Common myeloid progenitor, CD34-positive (primary cell): ENCODE results near the gene TNFRSF1A. TPM values are rescaled to one million over a fixed set of nuclear protein-coding genes. Genes with fewer than 3 reads are reported as not detected.

Experiments used
- CTCF ChIA-PET: fragments of 350-600 bp; sonication (Branson Sonifier 250); formaldehyde crosslinking; loops from one replicate; lab custom pipeline; 2021; ENCODE audit warnings: antibody characterized with exemption; lab: Charles Lee
- POLR2A ChIA-PET: fragments of 350-600 bp; sonication (Branson Sonifier 250); formaldehyde crosslinking; loops from one replicate; lab custom pipeline; 2021; ENCODE audit warnings: antibody characterized with exemption; lab: Charles Lee
- DNase-seq, 3 donors: peaks; one replicate each; pipeline versions ENCODE4 v3.0.0 to v3.0.0-alpha.2; 2013
- H3K27ac ChIP-seq, 2 experiments: 1 replicate in 1 of 2; 2 replicates in 1 of 2; pipeline ENCODE4 v1.7.0; 2013; ENCODE audit warnings: inconsistent platforms in 2 of 2, low read length in 2 of 2, mild to moderate bottlenecking in 2 of 2, low read depth in 1 of 2, moderate library complexity in 1 of 2; ENCODE audit not compliant: severe bottlenecking in 2 of 2, insufficient read depth in 1 of 2, poor library complexity in 1 of 2
- H3K27me3 ChIP-seq, 5 experiments: replicated peaks in 2 of 5; 1 replicate in 3 of 5; 2 replicates in 2 of 5; pipeline versions ENCODE4 v1.6.1 to v1.7.0; 2013; ENCODE audit warnings: low read length in 4 of 5, mild to moderate bottlenecking in 2 of 5, moderate library complexity in 2 of 5, inconsistent platforms in 1 of 5; ENCODE audit not compliant: insufficient read depth in 5 of 5, control insufficient read depth in 4 of 5
- H3K36me3 ChIP-seq, 4 experiments: 1 replicate in 2 of 4; 2 replicates in 2 of 4; pipeline versions ENCODE4 v1.6.1 to v1.7.0; 2013; ENCODE audit warnings: low read length in 3 of 4, control low read depth in 1 of 4, mild to moderate bottlenecking in 1 of 4; ENCODE audit not compliant: control insufficient read depth in 4 of 4, insufficient read depth in 4 of 4
- H3K4me1 ChIP-seq, 4 experiments: 1 replicate in 3 of 4; 2 replicates in 1 of 4; pipeline versions ENCODE4 v1.6.1 to v1.7.1; 2013; ENCODE audit warnings: low read length in 3 of 4, mild to moderate bottlenecking in 3 of 4, control low read depth in 1 of 4, inconsistent platforms in 1 of 4, moderate library complexity in 1 of 4; ENCODE audit not compliant: control insufficient read depth in 4 of 4, insufficient read depth in 4 of 4; ENCODE audit errors: control extremely low read depth in 1 of 4
- H3K4me3 ChIP-seq, 7 experiments: 1 replicate in 4 of 7; 2 replicates in 3 of 7; pipeline versions ENCODE4 v1.5.1 to v1.7.0; 2013; ENCODE audit warnings: mild to moderate bottlenecking in 7 of 7, low read length in 6 of 7, moderate library complexity in 6 of 7, inconsistent platforms in 2 of 7, low read depth in 2 of 7, control low read depth in 1 of 7; ENCODE audit not compliant: insufficient read depth in 4 of 7, control insufficient read depth in 1 of 7; ENCODE audit errors: extremely low read depth in 1 of 7
- H3K9me3 ChIP-seq, 5 experiments: 1 replicate in 4 of 5; 2 replicates in 1 of 5; pipeline versions ENCODE4 v1.6.1 to v1.7.1; 2013; ENCODE audit warnings: low read length in 4 of 5, mild to moderate bottlenecking in 2 of 5, inconsistent platforms in 1 of 5, low read depth in 1 of 5, moderate library complexity in 1 of 5; ENCODE audit not compliant: control insufficient read depth in 4 of 5, insufficient read depth in 2 of 5; ENCODE audit errors: control extremely low read depth in 1 of 5
- WGBS: methylation state at CpG from one replicate; pipeline ENCODE4 v1.1.5; 2013; ENCODE audit not compliant: insufficient coverage; 5-methylcytosine and 5-hydroxymethylcytosine counted together
- polyA plus RNA-seq: library from polyadenylated mRNA; unstranded; fragments of 120-200 nt; gene quantifications from one replicate; pipeline ENCODE4 v1.2.1, GENCODE V29; 2013

Gene TNFRSF1A
- polyA plus RNA-seq = 86.0 TPM

DNA sequence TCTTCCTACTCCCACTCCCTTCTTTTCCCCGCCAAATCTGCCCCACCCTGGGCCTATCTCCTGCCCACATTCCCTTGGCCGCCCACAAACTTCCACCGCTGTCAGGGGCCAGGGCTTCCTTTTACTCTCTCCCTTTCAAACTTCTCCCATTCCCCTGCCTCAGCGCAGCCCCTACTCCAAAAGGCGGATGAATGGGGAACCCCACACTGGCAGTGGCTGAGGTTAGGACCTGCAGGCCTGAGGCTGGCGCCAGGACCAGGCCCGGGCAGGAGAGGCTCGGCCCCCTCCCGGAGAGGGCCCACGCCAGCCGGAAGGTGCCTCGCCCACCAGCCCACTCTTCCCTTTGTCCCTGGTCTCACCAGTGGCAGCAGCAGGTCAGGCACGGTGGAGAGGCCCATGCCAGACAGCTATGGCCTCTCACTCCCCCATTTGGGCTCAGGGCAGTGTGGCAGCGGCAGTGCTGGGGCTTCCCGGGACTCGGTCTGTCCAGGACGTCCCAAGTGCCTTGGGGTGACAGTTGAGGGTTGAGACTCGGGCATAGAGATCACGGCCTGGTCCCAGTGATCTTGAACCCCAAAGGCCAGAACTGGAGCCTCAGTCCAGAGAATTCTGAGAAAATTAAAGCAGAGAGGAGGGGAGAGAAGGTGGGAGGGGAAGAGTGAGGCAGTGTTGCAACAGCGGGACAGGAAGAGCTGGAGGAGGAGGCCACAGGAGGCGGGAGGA, at the start of gene TNFRSF1A:
Gene TNFRSF1A, minus strand, starts transcription at position 660 of the 723 bp plus-strand sequence. Its CDS starts 262 bp downstream, at position 398.
- H3K4me1 ChIP-seq = peaks cover 28 to 81% (median 74%) of the 10 kb centered on the region in 4 experiments
- DNase-seq = peak; percentile 59 to 83 (median 76)
- POLR2A ChIA-PET = interaction anchor here (0.6 to 1.3 kb wide), 3 partner anchors 21 to 123 kb away, joined by 3 to 5 read pairs (median 3); no protein-coding TSS in a partner anchor

DNA sequence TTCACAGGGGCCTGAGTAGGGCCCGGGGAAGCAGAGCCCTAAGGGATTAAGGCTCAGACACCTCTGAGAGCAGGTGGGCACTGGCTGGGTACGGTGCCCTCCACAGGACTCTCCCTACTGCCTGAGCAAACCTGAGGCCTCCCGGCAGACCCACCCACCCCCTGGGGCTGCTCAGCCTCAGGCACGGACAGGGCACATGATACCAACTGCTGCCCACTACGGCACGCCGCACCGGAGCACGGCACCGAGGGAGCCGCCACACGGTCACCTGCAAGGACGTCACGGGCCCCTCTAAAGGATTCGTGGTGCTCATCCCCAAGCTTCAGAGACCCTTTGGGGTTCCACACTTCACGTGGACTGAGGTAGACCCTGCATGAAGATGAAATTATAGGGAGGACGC, 49.1 kb upstream of the TNFRSF1A start:
- Histone ChIP-seq H3K27ac (no peak overlapping the region), H3K36me3 (peaks cover 0 to 60% (median 35%) of the 10 kb centered on the region in 4 experiments), H3K4me1 (peaks cover 0 to 7% (median 3%) of the 10 kb centered on the region in 4 experiments), H3K9me3 (no peaks in the 10 kb centered on the region), H3K4me3 (no peak overlapping the region), H3K27me3 (no peaks in the 10 kb centered on the region)
- WGBS = 93% methylated on average over 12 of the region's 17 CpGs
- POLR2A ChIA-PET = no interaction called here
- DNase-seq = no peak
- CTCF ChIA-PET = no interaction called here

More for the DNA sequence above, at the start of gene TNFRSF1A:
- Histone ChIP-seq H3K4me3 (peak within 1 kb of the TSS; percentile 75 to 99 (median 97)), H3K36me3 (peaks cover 0 to 21% (median 2%) of the 10 kb centered on the region in 4 experiments), H3K27ac (peak within 1 kb of the TSS; percentile 93 to 96), H3K27me3 (no peaks in the 10 kb centered on the region), H3K9me3 (no peaks in the 10 kb centered on the region)
- CTCF ChIA-PET = interaction anchor here (0.5 to 12.2 kb wide), 6 partner anchors 9 to 312 kb away, joined by 3 to 73 read pairs (median 4); partner anchors contain the start of gene SCNN1A
- WGBS = 1% methylated on average over 21 of the region's 21 CpGs

DNA sequence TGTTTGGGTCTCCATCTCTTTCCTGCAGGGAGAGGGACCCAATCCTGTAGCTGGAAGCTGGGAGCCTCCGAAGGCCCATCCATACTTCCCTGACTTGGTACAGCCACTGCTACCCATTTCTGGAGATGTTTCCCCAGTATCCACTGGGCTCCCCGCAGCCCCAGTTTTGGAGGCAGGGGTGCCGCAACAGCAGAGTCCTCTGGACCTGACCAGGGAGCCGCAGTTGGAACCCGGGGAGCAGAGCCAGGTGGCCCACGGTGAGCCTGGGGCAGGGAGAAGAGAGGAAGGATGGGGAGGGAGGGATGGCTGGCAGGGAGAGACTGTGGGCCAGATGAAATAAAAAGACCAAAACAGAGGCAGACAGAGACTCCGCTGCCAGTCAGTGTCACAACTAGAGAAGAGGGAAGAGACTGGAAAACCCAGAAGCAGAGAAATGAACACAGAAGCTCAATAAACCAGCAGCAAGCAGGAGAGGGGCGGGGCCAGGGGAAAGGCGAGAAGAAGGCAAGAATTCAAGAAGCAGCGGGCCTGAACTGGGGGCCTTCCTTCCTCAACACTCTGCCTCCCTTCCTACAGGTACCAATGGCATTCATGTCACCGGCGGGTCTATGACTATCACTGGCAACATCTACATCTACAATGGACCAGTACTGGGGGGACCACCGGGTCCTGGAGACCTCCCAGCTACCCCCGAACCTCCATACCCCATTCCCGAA, 48.4 kb upstream of the TNFRSF1A start:
- Histone ChIP-seq H3K4me3 (no peak overlapping the region), H3K9me3 (no peaks in the 10 kb centered on the region), H3K27ac (no peak overlapping the region), H3K4me1 (peaks cover 0 to 13% (median 4%) of the 10 kb centered on the region in 4 experiments), H3K36me3 (peaks cover 0 to 61% (median 38%) of the 10 kb centered on the region in 4 experiments), H3K27me3 (no peaks in the 10 kb centered on the region)
- 93% methylated on average over 12 of the region's 15 CpGs for WGBS
- POLR2A ChIA-PET = no interaction called here
- no peak for DNase-seq
- CTCF ChIA-PET = interaction anchor here (0.8 kb wide), 1 partner anchor 33 kb away, joined by 3 read pairs; no protein-coding TSS in a partner anchor

DNA sequence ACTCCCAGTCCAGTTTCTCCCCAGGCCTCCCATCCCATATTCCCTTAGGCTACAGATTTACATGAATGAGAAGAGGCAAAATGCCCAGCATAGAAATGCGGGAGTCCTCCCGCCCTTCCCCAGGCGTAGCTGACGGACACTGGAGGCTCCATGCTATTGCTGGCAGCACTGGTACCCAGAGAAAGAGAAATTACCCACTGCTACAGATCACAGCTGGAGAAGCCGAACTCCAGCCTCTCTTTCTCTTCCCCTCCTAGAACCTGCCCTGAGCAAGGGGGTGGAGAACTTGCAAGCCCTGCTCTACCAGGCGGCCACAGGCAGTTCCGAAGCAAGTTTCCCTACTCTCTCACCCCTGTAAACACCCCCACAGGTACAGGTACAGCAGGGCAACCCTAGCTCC, 45.7 kb upstream of the TNFRSF1A start:
- peaks cover 0 to 61% (median 37%) of the 10 kb centered on the region in 4 experiments for H3K36me3 ChIP-seq
- no peak overlapping the region for H3K4me3 ChIP-seq
- DNase-seq = no peak
- H3K4me1 ChIP-seq = peaks cover 0 to 36% (median 27%) of the 10 kb centered on the region in 4 experiments
- no peaks in the 10 kb centered on the region for H3K27me3 ChIP-seq
- no peaks in the 10 kb centered on the region for H3K9me3 ChIP-seq
- H3K27ac ChIP-seq = peak overlapping the region in 1 of 2 experiments; percentile 26
- WGBS = 90% methylated on average over 5 of the region's 7 CpGs
- CTCF ChIA-PET = interaction anchor here (1.0 to 1.9 kb wide), 4 partner anchors 20 to 64 kb away, joined by 3 to 8 read pairs (median 3); no protein-coding TSS in a partner anchor
- POLR2A ChIA-PET = interaction anchor here (1.0 kb wide), 1 partner anchor 12 kb away, joined by 4 read pairs; the partner anchor contains the start of gene SCNN1A

DNA sequence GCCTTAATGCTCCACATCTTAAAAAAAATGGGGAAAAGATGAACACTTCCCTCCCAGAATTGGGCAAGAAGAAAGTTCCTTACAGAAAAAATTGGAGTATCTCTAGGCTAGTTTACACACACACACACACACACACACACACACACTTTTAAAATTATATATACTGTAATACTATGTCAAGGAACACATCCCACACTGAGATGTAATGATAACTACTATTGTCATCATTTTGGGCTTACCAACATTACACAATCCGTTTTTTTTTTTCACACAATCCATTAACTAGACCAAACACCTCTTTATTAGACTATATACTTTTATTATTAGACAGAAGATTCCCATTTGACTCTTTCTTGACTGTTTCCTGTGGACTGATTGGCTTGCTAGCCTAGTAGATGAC, 44.6 kb upstream of the TNFRSF1A start:
- Histone ChIP-seq H3K9me3 (no peaks in the 10 kb centered on the region), H3K4me3 (no peak overlapping the region), H3K4me1 (peaks cover 0 to 37% (median 27%) of the 10 kb centered on the region in 4 experiments), H3K27me3 (no peaks in the 10 kb centered on the region), H3K36me3 (peaks cover 0 to 57% (median 33%) of the 10 kb centered on the region in 4 experiments), H3K27ac (no peak overlapping the region)
- POLR2A ChIA-PET = interaction anchor here (0.6 kb wide), 1 partner anchor 8 kb away, joined by 3 read pairs; no protein-coding TSS in a partner anchor
- DNase-seq = no peak
- WGBS = no CpG with 5 or more reads among the region's 1 CpG
- CTCF ChIA-PET = interaction anchor here (1.4 kb wide), 1 partner anchor 60 kb away, joined by 6 read pairs; no protein-coding TSS in a partner anchor

DNA sequence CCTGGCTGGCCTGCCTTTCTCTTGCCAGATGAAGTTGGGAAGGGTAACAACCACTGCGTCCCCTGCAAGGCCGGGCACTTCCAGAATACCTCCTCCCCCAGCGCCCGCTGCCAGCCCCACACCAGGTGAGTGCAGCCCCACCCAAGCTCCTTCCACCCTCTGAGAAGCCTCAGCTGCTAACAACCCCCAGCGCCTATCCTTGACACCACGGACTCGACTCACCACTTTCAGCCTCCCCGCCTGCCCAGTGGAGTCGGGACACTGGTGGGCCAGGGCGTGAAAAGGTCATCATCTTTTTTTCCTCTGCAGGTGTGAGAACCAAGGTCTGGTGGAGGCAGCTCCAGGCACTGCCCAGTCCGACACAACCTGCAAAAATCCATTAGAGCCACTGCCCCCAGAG, 44.2 kb upstream of the TNFRSF1A start:
- no peak for DNase-seq
- Histone ChIP-seq H3K27me3 (no peaks in the 10 kb centered on the region), H3K4me3 (no peak overlapping the region), H3K27ac (no peak overlapping the region), H3K4me1 (peaks cover 0 to 37% (median 27%) of the 10 kb centered on the region in 4 experiments), H3K36me3 (peaks cover 0 to 52% (median 31%) of the 10 kb centered on the region in 4 experiments), H3K9me3 (no peaks in the 10 kb centered on the region)
- POLR2A ChIA-PET = interaction anchor here (0.6 kb wide), 1 partner anchor 8 kb away, joined by 3 read pairs; no protein-coding TSS in a partner anchor
- 100% methylated on average over 7 of the region's 11 CpGs for WGBS
- CTCF ChIA-PET = interaction anchor here (1.4 kb wide), 1 partner anchor 60 kb away, joined by 6 read pairs; no protein-coding TSS in a partner anchor
